WI38 (cell line): ENCODE data around the gene LDAH.

ENCODE experiments used
- H3K4me3 ChIP-seq: 2 replicates; pipeline ENCODE4 v1.5.1; 2011; ENCODE audit warnings: low read depth, mild to moderate bottlenecking, control low read depth, low read length
- TF ChIP-seq, protein P1 (sequence below): IDR thresholded peaks from 2 replicates; pipeline ENCODE4 v1.5.1; 2012; ENCODE audit warnings: low read depth, mild to moderate bottlenecking, control low read depth, low read length

LDAH gene

DNA sequence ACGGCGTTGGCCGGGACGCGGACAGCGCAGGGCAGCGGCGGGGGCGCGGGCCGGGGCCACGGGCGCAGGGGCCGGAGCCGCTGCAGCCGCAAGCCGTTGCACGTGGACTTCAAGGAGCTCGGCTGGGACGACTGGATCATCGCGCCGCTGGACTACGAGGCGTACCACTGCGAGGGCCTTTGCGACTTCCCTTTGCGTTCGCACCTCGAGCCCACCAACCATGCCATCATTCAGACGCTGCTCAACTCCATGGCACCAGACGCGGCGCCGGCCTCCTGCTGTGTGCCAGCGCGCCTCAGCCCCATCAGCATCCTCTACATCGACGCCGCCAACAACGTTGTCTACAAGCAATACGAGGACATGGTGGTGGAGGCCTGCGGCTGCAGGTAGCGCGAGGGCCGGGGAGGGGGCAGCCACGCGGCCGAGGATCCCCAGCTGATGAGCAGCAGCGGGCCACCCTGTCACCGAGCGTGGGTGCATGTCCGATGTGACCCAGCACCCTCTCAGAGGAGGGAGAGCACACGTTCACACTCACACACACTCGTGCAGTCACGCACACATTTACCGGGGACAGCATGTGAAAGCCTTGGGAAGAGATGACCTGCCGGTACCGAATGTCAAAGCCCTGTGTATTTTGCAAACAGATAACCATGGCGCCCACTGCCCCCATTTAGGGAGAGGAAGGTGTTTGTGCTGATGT lies 151.7 kb downstream of the LDAH start:
- no peak overlapping the region for H3K4me3 ChIP-seq
- TF ChIP-seq, protein P1, sequence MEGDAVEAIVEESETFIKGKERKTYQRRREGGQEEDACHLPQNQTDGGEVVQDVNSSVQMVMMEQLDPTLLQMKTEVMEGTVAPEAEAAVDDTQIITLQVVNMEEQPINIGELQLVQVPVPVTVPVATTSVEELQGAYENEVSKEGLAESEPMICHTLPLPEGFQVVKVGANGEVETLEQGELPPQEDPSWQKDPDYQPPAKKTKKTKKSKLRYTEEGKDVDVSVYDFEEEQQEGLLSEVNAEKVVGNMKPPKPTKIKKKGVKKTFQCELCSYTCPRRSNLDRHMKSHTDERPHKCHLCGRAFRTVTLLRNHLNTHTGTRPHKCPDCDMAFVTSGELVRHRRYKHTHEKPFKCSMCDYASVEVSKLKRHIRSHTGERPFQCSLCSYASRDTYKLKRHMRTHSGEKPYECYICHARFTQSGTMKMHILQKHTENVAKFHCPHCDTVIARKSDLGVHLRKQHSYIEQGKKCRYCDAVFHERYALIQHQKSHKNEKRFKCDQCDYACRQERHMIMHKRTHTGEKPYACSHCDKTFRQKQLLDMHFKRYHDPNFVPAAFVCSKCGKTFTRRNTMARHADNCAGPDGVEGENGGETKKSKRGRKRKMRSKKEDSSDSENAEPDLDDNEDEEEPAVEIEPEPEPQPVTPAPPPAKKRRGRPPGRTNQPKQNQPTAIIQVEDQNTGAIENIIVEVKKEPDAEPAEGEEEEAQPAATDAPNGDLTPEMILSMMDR, result no peak

DNA sequence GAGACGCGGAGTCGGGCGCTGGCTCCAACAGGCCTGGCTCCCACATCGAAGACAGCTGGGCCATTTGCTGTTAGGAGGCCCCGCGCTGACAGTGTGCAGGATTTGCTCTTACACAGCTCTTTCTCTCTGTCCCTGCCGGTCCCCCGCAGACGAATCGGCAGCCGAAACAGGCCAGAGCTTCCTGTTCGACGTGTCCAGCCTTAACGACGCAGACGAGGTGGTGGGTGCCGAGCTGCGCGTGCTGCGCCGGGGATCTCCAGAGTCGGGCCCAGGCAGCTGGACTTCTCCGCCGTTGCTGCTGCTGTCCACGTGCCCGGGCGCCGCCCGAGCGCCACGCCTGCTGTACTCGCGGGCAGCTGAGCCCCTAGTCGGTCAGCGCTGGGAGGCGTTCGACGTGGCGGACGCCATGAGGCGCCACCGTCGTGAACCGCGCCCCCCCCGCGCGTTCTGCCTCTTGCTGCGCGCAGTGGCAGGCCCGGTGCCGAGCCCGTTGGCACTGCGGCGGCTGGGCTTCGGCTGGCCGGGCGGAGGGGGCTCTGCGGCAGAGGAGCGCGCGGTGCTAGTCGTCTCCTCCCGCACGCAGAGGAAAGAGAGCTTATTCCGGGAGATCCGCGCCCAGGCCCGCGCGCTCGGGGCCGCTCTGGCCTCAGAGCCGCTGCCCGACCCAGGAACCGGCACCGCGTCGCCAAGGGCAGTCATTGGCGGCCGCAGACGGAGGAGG lies 152.4 kb downstream of the LDAH start:
- no peak overlapping the region for H3K4me3 ChIP-seq
- TF ChIP-seq, protein P1, result no peak

DNA sequence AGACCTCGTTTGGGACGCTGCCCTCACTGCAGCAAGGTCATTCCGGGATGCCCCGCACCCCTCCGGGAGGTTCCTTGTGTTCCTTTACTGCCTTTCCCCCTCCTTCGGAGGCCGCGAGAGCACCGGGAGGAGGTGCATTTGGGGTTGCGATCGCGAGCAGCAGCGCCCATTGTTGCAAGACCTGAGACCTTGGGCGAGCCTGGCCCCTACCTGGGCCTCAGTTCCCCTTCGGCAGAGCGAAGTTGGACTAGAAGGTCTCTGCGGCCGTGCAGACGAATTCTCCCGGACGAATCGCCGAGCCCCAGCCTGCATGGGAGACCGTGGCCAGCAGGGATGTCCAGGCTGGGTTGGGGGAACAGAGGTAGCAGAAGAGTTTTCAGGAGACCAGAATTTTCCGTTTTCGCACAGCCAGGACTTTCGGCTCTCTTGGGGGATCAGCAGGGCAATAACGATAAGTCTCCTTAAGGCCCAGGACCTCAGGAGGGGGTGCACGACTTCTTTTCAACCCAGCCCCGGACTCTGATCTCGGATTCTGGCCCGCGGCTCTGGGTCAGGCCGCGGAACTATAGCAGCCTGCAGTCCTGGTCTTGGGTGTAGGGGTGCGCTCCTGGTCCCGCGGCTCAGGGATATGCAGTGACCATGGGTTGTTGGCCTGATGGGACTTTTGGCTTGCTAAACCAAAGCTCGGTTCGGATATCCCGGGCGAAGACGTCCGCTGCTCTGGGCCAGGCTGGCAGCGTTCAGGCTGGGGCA lies 153.2 kb downstream of the LDAH start:
- TF ChIP-seq, protein P1, result no peak
- H3K4me3 ChIP-seq, result no peak overlapping the region

DNA sequence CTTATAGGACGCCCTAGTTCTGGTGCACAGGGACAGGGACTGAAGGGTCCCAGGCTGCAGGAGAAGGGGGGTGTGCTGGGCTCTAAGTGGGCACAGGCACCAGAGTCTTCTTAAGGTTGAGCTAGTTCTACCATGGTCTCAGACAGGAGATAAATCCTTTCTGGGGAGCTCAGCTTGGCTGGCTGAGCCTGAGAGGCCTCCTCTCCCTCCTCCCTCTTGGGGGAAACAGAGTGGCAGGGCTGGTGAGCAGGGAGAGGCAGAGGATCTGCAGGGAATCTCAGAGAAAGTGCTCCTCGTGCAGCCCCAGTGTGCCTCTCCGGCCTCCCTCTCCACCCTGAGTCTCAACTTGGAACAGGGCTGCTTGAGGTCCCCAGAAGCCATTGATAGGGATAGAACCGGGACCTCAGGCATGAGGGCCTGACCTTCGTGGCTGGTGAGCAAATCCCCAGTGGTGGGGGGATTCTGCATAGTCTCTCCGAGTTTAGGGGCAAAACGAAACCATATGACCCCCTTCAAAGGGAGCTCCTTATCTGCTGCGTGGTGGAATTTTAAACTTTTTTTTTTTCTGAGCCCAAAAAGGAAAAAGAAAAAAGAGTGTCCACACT lies 153.9 kb downstream of the LDAH start:
- H3K4me3 ChIP-seq, result no peak overlapping the region
- TF ChIP-seq, protein P1, result no peak

DNA sequence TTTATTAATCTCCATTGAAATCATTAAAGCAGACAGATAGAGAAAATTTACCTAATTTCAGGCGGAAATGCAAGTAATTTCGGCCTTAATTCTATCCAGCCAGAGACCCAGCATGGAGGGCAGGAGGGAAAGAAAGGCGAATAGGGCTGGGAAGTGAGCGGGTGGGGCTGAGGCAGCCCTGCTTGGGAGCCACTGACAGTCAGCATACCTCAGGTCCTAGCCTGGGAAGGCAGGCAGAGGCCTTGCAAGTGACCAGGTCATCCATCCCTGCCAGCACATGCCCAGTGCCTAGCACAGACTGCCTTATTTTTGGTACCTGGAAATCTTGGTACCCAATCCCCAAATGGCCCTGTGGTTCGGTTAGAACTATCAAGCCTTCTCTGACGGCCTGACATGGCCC lies 154.4 kb downstream of the LDAH start:
- TF ChIP-seq, protein P1, result no peak
- no peak overlapping the region for H3K4me3 ChIP-seq

GRCh38 chr2:20667531-20668401 lies 155.1 kb downstream of the LDAH start:
- H3K4me3 ChIP-seq, result peak overlapping the region; percentile 39
- TF ChIP-seq, protein P1, result no peak
